DND-41 (cell line): ENCODE results near the gene LRRC15.

ENCODE experiments used
- ATAC-seq: fragments of 200-7000 bp; cut with Tn5 transposase; 3 replicates; pipeline ENCODE4 v1.9.1; 2021; ENCODE audit warnings: low read depth; ENCODE audit not compliant: insufficient read depth
- DNase-seq: peaks from one replicate; pipeline ENCODE4 v3.0.0-alpha.2; 2020
- H2AFZ ChIP-seq: 2 replicates; pipeline ENCODE4 v1.6.0; 2012; ENCODE audit warnings: low read depth, low read length
- H3K27ac ChIP-seq: 2 replicates; pipeline ENCODE4 v1.5.1; 2012; ENCODE audit warnings: low read length, inconsistent platforms
- H3K27me3 ChIP-seq: fragments of 200-600 bp; sonication (generic); 2 replicates; pipeline ENCODE4 v1.6.0; 2012; ENCODE audit warnings: low read length, mild to moderate bottlenecking, inconsistent platforms; ENCODE audit not compliant: insufficient read depth, poor library complexity
- H3K36me3 ChIP-seq: 2 replicates; pipeline ENCODE4 v1.5.1; 2012; ENCODE audit warnings: low read length, inconsistent platforms; ENCODE audit not compliant: insufficient read depth
- H3K4me1 ChIP-seq: 2 replicates; pipeline ENCODE4 v1.5.1; 2012; ENCODE audit warnings: mild to moderate bottlenecking, low read length; ENCODE audit not compliant: insufficient read depth
- H3K4me2 ChIP-seq: 2 replicates; pipeline ENCODE4 v1.6.0; 2012; ENCODE audit warnings: mild to moderate bottlenecking, moderate library complexity, low read length, inconsistent platforms; ENCODE audit not compliant: insufficient read depth
- H3K4me3 ChIP-seq, 2 experiments: fragments of 200-600 bp in 1 of 2; shearing (Covaris generic) in 1 of 2; 2 replicates each; pipeline ENCODE4 v1.5.1; 2012 to 2016; ENCODE audit warnings: inconsistent platforms in 2 of 2, low read length in 2 of 2, mild to moderate bottlenecking in 2 of 2, low read depth in 1 of 2, moderate library complexity in 1 of 2
- H3K79me2 ChIP-seq: 2 replicates; pipeline ENCODE4 v1.6.0; 2012; ENCODE audit warnings: low read length, inconsistent platforms; ENCODE audit not compliant: insufficient read depth
- H3K9ac ChIP-seq: 2 replicates; pipeline ENCODE4 v1.6.0; 2012; ENCODE audit warnings: low read depth, mild to moderate bottlenecking, inconsistent platforms, low read length, moderate library complexity
- H3K9me3 ChIP-seq: 2 replicates; pipeline ENCODE4 v1.5.1; 2012; ENCODE audit warnings: low read length, moderate library complexity, mild to moderate bottlenecking, inconsistent platforms; ENCODE audit not compliant: insufficient read depth, severe bottlenecking
- H4K20me1 ChIP-seq: 2 replicates; pipeline ENCODE4 v1.6.0; 2012; ENCODE audit warnings: low read length; ENCODE audit not compliant: insufficient read depth
- CTCF ChIP-seq: IDR thresholded peaks from 2 replicates; pipeline ENCODE4 v1.5.1; 2012; ENCODE audit warnings: borderline replicate concordance, low read length, moderate library complexity, mild to moderate bottlenecking; ENCODE audit not compliant: poor library complexity, severe bottlenecking; ENCODE audit errors: extremely low read depth
- EZH2 ChIP-seq: IDR thresholded peaks from 3 replicates; pipeline ENCODE4 v1.6.1; 2012; ENCODE audit warnings: borderline replicate concordance, low read depth, mild to moderate bottlenecking, moderate library complexity, low read length, inconsistent platforms; ENCODE audit not compliant: severe bottlenecking

The LRRC15 gene

DNA sequence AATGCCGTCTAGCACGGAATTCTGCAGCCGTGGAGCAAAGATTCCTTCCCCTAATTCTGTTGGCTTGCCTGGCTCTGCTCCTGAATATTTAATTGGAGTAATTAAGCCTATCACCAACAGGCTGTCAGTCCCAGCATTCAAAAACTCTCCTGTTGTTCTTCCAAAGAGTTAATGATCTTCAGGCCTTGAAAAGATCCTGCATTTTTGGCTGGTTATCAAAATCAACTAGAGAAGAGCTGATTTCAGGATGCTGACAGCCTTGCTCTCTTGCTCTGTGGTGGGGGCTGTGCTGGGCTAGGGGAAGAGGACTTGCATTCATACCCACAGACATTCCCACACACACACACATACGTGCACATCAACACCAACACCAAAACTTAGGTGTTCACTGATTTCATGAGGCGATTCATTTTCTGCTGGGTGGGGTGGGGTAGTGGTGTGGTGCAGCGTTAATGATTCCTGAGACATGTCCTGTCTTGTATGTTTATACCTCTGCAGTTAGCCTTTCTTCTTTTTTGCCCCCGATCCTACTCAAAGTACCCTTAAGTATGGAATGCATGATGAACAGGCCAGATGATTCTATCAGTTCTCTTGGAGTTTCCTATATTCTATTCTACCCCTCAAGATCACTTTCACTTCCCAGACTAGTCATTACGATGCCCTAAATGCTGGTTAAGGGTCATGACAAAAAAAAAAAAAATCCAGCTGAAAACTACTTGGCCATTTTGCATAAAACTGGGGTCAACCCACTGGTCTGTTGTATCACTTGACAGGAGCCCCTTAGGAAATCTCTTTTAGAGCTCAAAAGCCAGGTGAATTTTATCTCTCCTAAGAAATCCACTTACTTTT is 60.7 kb downstream of the LRRC15 start:
- Histone ChIP-seq H3K79me2 (no peaks in the 10 kb centered on the region), H3K4me2 (no peak overlapping the region), H2AFZ (no peak overlapping the region), H3K4me1 (peaks cover 87% of the 10 kb centered on the region), H3K27ac (peak overlapping the region; percentile 19; the same call in 1 of the 2 replicates), H3K36me3 (no peaks in the 10 kb centered on the region), H4K20me1 (no peaks in the 10 kb centered on the region), H3K9ac (no peak overlapping the region), H3K27me3 (no peaks in the 10 kb centered on the region), H3K9me3 (peaks cover 13% of the 10 kb centered on the region), H3K4me3 (no peak overlapping the region)
- no peak for DNase-seq
- no peak for ATAC-seq
- no peak for TF ChIP-seq CTCF
- TF ChIP-seq EZH2 = no peak

DNA sequence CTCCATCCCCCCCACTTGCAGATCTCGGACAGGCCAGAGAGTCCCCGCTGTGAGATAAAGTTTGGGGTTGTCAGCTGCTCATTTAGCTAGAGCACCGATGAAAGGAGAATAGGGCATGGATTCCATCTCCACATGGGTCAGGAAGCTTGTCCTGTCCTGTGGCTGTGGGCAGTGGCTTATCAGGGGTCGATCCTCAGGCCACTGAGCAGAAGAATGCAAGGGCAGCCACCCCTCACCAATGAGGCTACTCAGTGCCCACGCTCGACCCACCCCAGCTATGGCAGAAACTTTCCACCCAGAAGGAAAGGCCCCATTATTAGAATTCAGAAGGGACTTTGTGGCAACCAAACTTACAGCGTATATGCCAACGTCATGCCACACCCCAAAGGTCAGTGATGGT is 61.7 kb downstream of the LRRC15 start:
- DNase-seq = no peak
- H3K4me2 ChIP-seq = peak overlapping the region; percentile 55
- H4K20me1 ChIP-seq = no peaks in the 10 kb centered on the region
- peaks cover 81% of the 10 kb centered on the region for H3K4me1 ChIP-seq
- no peak for TF ChIP-seq EZH2
- no peaks in the 10 kb centered on the region for H3K36me3 ChIP-seq
- no peak overlapping the region for H2AFZ ChIP-seq
- H3K9me3 ChIP-seq = peaks cover 22% of the 10 kb centered on the region
- H3K27me3 ChIP-seq = no peaks in the 10 kb centered on the region
- H3K9ac ChIP-seq = peak overlapping the region; percentile 44; the same call in 1 of the 2 replicates
- no peaks in the 10 kb centered on the region for H3K79me2 ChIP-seq
- no peak for ATAC-seq
- peak overlapping the region in 1 of 2 experiments; percentile 16; a peak in 2 of 4 replicates for H3K4me3 ChIP-seq
- peak overlapping the region; percentile 96 for H3K27ac ChIP-seq

GRCh38 chr3:194306771-194307640 is 62.5 kb downstream of the LRRC15 start:
- Histone ChIP-seq H3K27ac (peak overlapping the region; percentile 96), H3K9ac (peak overlapping the region; percentile 44), H4K20me1 (no peaks in the 10 kb centered on the region), H3K9me3 (peaks cover 22% of the 10 kb centered on the region), H3K36me3 (no peaks in the 10 kb centered on the region), H3K27me3 (no peaks in the 10 kb centered on the region), H3K4me1 (peaks cover 77% of the 10 kb centered on the region), H2AFZ (no peak overlapping the region), H3K4me2 (peak overlapping the region; percentile 55), H3K79me2 (no peaks in the 10 kb centered on the region), H3K4me3 (peak overlapping the region in 1 of 2 experiments; percentile 16; a peak in 2 of 4 replicates)
- TF ChIP-seq CTCF (no peak), EZH2 (no peak)
- peak; percentile 49 for DNase-seq
- ATAC-seq = no peak
